Occipital lobe (tissue), 2 donors: ENCODE results near the gene HMGCS2. TPM values are rescaled to one million over a fixed set of nuclear protein-coding genes. Genes with fewer than 3 reads are reported as not detected.

Source experiments
- DNase-seq: peaks from one replicate; lab custom pipeline; 2025; lab: John Stamatoyannopoulos, UW
- total RNA-seq: library from RNA; depleted of rRNA; stranded (reverse); fragments of >200 nt; gene quantifications from one replicate; pipeline ENCODE4 v1.2.3, GENCODE V29; 2014

Gene HMGCS2
- total RNA-seq, 1 donor from 2014 or later, result not detected

- DNase-seq, result no peak
These were observed 67.0 kb downstream of the HMGCS2 start for GRCh38 chr1:119701659-119702058.

GRCh38 chr1:119700326-119700725 lies 68.4 kb downstream of the HMGCS2 start:
- DNase-seq, result no peak

Other genes starting within 250 kb of the HMGCS2 start
- gene ZNF697, start 120.6 kb downstream of the HMGCS2 start, total RNA-seq, result 31.8 TPM
- gene PHGDH, start 57.0 kb downstream of the HMGCS2 start, total RNA-seq, result 19.0 TPM
- gene REG4, start 42.6 kb upstream of the HMGCS2 start, total RNA-seq, result not detected
- gene ADAM30, start 127.6 kb upstream of the HMGCS2 start, total RNA-seq, result not detected